Measurements from ENCODE around the gene PAF1.

Gene PAF1

DNA sequence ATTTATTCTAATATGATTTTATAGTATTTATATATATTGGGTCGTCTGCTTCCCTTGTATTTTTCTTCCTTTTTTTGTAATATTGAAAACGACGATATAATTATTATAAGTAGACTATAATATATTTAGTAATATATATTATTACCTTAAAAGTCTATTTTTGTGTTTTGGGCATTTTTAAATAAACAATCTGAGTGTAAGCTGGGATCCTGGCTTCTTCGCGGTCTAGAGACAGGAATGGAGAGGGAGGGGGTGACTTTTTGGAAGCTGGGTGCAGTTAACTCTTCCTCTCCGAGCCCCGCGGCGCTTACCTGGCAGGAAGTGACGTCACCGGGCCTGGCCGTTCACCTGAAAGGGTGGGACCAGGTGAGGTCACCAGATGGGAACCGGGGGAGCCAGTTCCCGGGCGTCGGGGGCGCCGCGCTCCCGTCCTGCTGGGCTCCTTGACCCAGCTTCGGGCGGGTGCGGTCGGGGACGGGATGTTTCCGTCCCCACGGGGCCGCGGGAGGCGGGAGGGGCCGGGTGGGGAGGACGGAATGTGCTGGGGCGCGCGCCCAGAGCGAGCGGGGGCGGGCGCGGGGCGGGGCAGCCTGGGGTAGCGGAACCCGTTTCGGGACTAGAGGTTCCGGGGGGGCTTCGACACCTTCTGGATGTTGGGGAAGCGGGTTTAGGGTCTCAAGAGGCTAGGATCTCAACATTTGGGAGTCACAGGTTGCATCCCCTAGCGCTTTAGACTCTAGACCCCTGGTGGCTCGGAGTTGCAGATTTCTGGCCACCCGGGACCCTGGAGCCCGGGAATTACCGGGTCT lies 18.5 kb upstream of the PAF1 start:
- peak; percentile 96 for DNase-seq (ENCODE audit: low spot score)
- Histone ChIP-seq H3K4me3 (peak overlapping the region; percentile 97), H3K27ac (peak overlapping the region; percentile 99 to 100)
- no peak for TF ChIP-seq CTCF (IDR thresholded peaks at IDR 0.05)

DNA sequence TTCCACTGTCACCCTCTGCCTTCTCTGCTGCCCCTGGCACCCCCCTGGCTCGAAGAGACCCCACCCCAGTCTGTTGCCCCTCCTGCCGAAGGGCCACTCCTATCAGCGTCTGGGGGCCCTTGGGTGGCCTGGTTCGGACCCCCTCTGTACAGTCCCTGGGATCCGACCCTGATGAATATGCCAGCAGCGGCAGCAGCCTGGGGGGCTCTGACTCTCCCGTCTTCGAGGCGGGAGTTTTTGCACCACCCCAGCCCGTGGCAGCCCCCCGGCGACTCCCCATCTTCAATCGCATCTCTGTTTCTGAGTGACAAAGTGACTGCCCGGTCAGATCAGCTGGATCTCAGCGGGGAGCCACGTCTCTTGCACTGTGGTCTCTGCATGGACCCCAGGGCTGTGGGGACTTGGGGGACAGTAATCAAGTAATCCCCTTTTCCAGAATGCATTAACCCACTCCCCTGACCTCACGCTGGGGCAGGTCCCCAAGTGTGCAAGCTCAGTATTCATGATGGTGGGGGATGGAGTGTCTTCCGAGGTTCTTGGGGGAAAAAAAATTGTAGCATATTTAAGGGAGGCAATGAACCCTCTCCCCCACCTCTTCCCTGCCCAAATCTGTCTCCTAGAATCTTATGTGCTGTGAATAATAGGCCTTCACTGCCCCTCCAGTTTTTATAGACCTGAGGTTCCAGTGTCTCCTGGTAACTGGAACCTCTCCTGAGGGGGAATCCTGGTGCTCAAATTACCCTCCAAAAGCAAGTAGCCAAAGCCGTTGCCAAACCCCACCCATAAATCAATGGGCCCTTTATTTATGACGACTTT lies 17.7 kb upstream of the PAF1 start:
- DNase-seq (ENCODE audit: low spot score): no peak
- H3K27ac ChIP-seq: peak overlapping the region; percentile 99 to 100
- no peak for TF ChIP-seq CTCF (IDR thresholded peaks at IDR 0.05)
- peak overlapping the region; percentile 97 for H3K4me3 ChIP-seq

GRCh38 chr19:39407660-39408391 lies 16.9 kb upstream of the PAF1 start:
- Histone ChIP-seq H3K27ac (peak overlapping the region; percentile 99 to 100), H3K4me3 (peak overlapping the region; percentile 97)
- TF ChIP-seq CTCF (IDR thresholded peaks at IDR 0.05): no peak
- peak; percentile 80 for DNase-seq (ENCODE audit: low spot score)

- Histone ChIP-seq H3K27ac (peak overlapping the region; percentile 99 to 100), H3K4me3 (peak overlapping the region; percentile 97)
- no peak for DNase-seq (ENCODE audit: low spot score)
- no peak for TF ChIP-seq CTCF (IDR thresholded peaks at IDR 0.05)
Observed at GRCh38 chr19:39407410-39407659, 16.4 kb upstream of the PAF1 start.

DNA sequence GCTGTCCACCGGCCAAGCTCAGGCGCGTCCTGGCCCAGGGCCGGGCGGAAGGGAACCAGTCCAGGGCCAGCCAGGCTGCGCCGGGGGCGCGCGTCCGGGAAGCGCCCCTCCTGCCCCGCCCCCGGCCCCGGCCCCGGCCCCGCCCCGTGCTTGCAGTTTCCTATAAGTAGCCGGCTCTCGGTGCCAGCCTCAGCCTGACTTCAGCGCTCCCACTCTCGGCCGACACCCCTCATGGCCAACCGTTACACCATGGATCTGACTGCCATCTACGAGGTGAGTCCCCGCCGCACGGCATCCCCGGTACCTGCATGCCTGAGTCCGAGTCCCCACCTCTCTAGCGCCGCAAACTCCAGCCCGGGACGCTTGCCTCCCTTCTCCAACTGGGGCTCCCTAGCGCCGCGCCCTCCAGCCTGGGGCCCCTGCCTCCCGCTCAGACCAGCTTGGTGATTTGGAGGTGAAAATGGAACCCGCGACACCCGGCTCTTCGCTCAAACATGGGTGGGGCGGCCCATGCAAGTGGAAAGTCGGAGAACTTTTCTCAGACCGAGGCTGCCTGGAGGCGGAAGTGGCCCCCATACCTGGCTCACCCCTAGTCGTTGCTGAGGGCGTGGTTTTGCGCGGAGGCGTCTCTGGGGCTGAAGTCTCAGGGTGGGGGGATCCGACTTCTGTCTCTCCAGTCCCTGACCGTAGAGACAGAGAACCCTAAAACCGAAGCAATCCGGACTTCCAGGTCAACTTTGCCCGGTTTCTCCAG lies 15.9 kb upstream of the PAF1 start, which contains the start of gene ZFP36:
Gene ZFP36 (plus strand): TSS at position 192 of the 754 bp plus-strand sequence. CDS start 58 bp downstream, at position 250.
- H3K4me3 ChIP-seq: peak within 1 kb of the TSS; percentile 97
- no peak for TF ChIP-seq CTCF (IDR thresholded peaks at IDR 0.05)
- peak within 1 kb of the TSS; percentile 99 to 100 for H3K27ac ChIP-seq
- DNase-seq (ENCODE audit: low spot score): peak; percentile 98

- no peak for DNase-seq (ENCODE audit: low spot score)
- TF ChIP-seq CTCF (IDR thresholded peaks at IDR 0.05): no peak
- Histone ChIP-seq H3K4me3 (peak overlapping the region; percentile 97), H3K27ac (peak overlapping the region; percentile 99 to 100)
Observed at GRCh38 chr19:39405958-39406655, 15.2 kb upstream of the PAF1 start.
